SU-DHL-6 (cell line): Measurements from ENCODE around the gene PTMS.

Experiments
- H2AFZ ChIP-seq: fragments of 200-600 bp; sonication (generic); 2 replicates; pipeline ENCODE4 v1.6.1; 2014; ENCODE audit warnings: low read depth, mild to moderate bottlenecking, moderate library complexity, mixed read lengths, antibody characterized with exemption, low read length; ENCODE audit not compliant: severe bottlenecking
- H3F3A ChIP-seq: fragments of 200-600 bp; shearing (Covaris generic); 2 replicates; pipeline ENCODE4 v1.6.0; 2016; ENCODE audit warnings: antibody characterized with exemption, mild to moderate bottlenecking; ENCODE audit not compliant: insufficient read depth
- H3K27ac ChIP-seq: fragments of 200-600 bp; sonication (generic); 2 replicates; pipeline ENCODE4 v1.5.1; 2016; ENCODE audit warnings: low read depth, mild to moderate bottlenecking, low read length, moderate library complexity, mixed read lengths
- H3K27me3 ChIP-seq: fragments of 200-600 bp; sonication (generic), shearing (Covaris generic); 2 replicates; pipeline ENCODE4 v1.6.0; 2014; ENCODE audit warnings: mild to moderate bottlenecking, low read length
- H3K36me3 ChIP-seq: fragments of 200-600 bp; sonication (generic); 2 replicates; pipeline ENCODE4 v1.6.1; 2014; ENCODE audit warnings: mild to moderate bottlenecking, low read length, mixed read lengths
- H3K4me2 ChIP-seq: fragments of 300-600, 200-600 bp; shearing (Covaris generic), sonication (generic); 2 replicates; pipeline ENCODE4 v1.6.0; 2014; ENCODE audit warnings: low read length, low read depth, mild to moderate bottlenecking; ENCODE audit not compliant: poor library complexity, severe bottlenecking
- H3K4me3 ChIP-seq: fragments of 200-600 bp; sonication (generic); 2 replicates; pipeline ENCODE4 v1.5.1; 2014; ENCODE audit warnings: antibody characterized with exemption, low read length, mild to moderate bottlenecking, mixed read lengths; ENCODE audit not compliant: insufficient read depth, poor library complexity, severe bottlenecking
- H3K79me2 ChIP-seq: fragments of 200-600 bp; sonication (generic); 2 replicates; pipeline ENCODE4 v1.6.1; 2014; ENCODE audit warnings: mild to moderate bottlenecking, low read length, moderate library complexity; ENCODE audit not compliant: insufficient read depth
- H3K9ac ChIP-seq: fragments of 200-600 bp; sonication (generic); 2 replicates; pipeline ENCODE4 v1.7.0; 2014; ENCODE audit warnings: mild to moderate bottlenecking, low read length
- H3K9me2 ChIP-seq: fragments of 200-600 bp; sonication (generic); replicated peaks from 2 replicates; pipeline ENCODE4 v1.6.1; 2014; ENCODE audit warnings: low read length; ENCODE audit not compliant: insufficient read depth
- H3K9me3 ChIP-seq: fragments of 200-600 bp; sonication (generic); 2 replicates; pipeline ENCODE4 v1.6.1; 2014; ENCODE audit warnings: low read length, mixed read lengths; ENCODE audit not compliant: insufficient read depth
- H4K20me1 ChIP-seq: fragments of 200-600 bp; sonication (generic); 2 replicates; pipeline ENCODE4 v1.6.1; 2014; ENCODE audit warnings: low read depth, mild to moderate bottlenecking, antibody characterized with exemption, low read length, moderate library complexity, mixed read lengths
- EZH2phosphoT487 ChIP-seq: fragments of 200-600 bp; sonication (generic), shearing (Covaris generic); conservative IDR thresholded peaks from 2 replicates; pipeline ENCODE4 v1.6.1; 2018; ENCODE audit warnings: mild to moderate bottlenecking, antibody characterized with exemption, low read length, moderate library complexity, mixed read lengths
- TF ChIP-seq, protein P1 (sequence below): fragments of 200-600 bp; sonication (generic); IDR thresholded peaks from one replicate; pipeline ENCODE4 v1.5.1; 2017; ENCODE audit warnings: antibody characterized with exemption, mild to moderate bottlenecking, low read length, moderate library complexity; ENCODE audit not compliant: insufficient read depth, poor library complexity, severe bottlenecking

PTMS gene

DNA sequence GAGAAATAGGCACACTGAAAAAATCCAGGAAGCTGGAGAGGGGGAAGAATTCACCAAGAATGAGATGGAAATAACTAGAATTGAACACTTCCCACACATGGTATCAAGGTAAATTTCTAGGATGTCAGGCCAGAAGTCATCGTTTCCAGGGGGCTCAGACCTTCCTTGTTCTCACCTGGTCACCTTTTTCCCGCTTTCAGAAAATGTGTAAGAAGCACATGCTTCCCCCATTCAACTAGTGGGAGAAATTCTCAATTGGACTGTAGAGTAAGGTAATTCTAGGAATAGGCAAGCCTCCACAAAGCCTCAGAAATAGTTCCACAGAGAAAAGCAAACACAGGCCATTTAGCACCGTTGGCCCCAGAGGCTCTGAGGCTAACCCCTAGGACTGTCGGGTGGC lies 2.8 kb upstream of the PTMS start:
- no peaks in the 10 kb centered on the region for H3K36me3 ChIP-seq
- no peak overlapping the region for H3K4me2 ChIP-seq
- H3K4me3 ChIP-seq: no peak overlapping the region
- no peak overlapping the region for H3K27ac ChIP-seq
- no peak overlapping the region for H3K9ac ChIP-seq
- H3F3A ChIP-seq: no peaks in the 10 kb centered on the region
- no peaks in the 10 kb centered on the region for H3K79me2 ChIP-seq
- H2AFZ ChIP-seq: no peak overlapping the region
- H3K9me3 ChIP-seq: no peaks in the 10 kb centered on the region
- TF ChIP-seq EZH2phosphoT487: no peak
- TF ChIP-seq, protein P1, sequence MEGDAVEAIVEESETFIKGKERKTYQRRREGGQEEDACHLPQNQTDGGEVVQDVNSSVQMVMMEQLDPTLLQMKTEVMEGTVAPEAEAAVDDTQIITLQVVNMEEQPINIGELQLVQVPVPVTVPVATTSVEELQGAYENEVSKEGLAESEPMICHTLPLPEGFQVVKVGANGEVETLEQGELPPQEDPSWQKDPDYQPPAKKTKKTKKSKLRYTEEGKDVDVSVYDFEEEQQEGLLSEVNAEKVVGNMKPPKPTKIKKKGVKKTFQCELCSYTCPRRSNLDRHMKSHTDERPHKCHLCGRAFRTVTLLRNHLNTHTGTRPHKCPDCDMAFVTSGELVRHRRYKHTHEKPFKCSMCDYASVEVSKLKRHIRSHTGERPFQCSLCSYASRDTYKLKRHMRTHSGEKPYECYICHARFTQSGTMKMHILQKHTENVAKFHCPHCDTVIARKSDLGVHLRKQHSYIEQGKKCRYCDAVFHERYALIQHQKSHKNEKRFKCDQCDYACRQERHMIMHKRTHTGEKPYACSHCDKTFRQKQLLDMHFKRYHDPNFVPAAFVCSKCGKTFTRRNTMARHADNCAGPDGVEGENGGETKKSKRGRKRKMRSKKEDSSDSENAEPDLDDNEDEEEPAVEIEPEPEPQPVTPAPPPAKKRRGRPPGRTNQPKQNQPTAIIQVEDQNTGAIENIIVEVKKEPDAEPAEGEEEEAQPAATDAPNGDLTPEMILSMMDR: no peak
- no peaks in the 10 kb centered on the region for H4K20me1 ChIP-seq
- no peaks in the 10 kb centered on the region for H3K9me2 ChIP-seq
- no peaks in the 10 kb centered on the region for H3K27me3 ChIP-seq

DNA sequence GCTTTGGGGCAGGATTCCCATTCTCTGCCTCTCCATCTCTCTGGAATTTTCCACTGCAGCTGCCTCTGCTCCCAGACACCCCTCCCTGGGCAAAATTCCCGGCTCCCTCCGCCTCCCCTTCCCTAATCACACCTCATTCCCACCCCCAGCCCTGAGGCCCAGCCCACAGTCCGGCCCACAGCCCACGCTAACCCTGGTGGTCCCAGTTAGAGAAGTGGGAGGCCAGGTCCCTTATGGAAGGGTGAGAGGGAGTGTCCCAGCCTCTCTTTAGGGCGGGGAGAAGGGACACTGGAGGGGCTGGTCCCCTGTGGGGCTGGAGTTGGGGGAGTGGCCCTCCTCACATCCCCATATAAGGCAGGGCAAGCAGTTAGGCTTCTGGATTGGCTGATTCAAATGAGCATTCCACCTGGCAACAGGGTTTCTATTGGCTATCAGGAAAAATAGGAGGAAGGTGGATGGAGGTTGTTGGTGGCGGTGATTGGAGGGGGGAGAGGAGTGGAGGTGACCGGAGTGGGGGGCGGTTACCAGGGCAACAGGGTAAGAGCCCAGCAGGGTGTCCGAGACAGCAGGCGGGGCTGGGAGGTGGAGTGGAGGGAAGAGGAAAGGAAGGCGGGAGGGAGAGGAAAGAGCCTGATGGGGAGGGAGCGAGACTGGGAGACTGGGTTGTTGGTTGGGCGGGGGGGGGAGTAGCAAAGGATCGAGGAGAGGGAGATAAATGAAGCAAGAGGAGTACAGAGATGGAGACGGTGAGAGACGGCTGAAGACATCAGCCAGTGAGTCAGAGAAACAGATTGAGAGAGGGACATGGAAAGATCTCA lies 1.9 kb upstream of the PTMS start:
- Histone ChIP-seq H3K36me3 (no peaks in the 10 kb centered on the region), H3K4me2 (peak overlapping the region; percentile 47), H3K79me2 (no peaks in the 10 kb centered on the region), H3K9me2 (no peaks in the 10 kb centered on the region), H2AFZ (peak overlapping the region; percentile 61), H3K27ac (no peak overlapping the region), H3K9ac (peak overlapping the region; percentile 20; the same call in 1 of the 2 replicates), H3K27me3 (no peaks in the 10 kb centered on the region), H4K20me1 (no peaks in the 10 kb centered on the region), H3K9me3 (no peaks in the 10 kb centered on the region), H3K4me3 (peak overlapping the region; percentile 31), H3F3A (no peaks in the 10 kb centered on the region)
- TF ChIP-seq, protein P1: no peak
- no peak for TF ChIP-seq EZH2phosphoT487

DNA sequence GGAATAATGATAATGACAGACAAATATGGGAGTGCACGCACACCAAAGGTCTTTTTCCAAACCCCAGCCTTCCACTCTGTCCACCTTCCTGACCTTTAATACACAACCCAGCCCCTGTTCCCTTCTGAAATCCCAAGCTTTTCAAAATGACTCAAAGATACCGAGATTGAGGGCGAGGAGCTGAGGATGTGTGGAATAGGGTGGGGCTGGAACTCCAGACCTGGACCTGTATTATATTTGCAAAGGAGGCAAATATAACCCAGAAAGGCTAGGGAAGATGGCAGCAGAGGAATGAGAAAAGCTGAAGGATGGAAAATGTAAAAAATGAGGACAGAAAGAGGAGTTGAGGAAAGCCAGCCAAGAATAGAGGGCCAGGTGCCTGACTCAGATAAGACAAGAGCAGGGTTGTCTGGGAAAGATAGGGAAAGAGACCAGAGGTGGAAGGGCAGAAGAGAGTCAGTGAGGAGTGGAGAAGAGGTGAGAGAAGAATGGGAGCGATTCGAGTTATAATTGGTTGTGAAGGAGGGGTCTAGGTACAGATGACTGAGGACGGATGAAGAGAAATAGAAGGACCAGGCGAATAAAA lies 1.0 kb upstream of the PTMS start:
- Histone ChIP-seq H4K20me1 (no peaks in the 10 kb centered on the region), H3K9ac (no peak overlapping the region), H3K4me3 (no peak overlapping the region), H3K27ac (no peak overlapping the region), H3K9me3 (no peaks in the 10 kb centered on the region), H3K36me3 (no peaks in the 10 kb centered on the region), H3K4me2 (peak overlapping the region; percentile 47), H3F3A (no peaks in the 10 kb centered on the region), H3K27me3 (no peaks in the 10 kb centered on the region), H3K9me2 (no peaks in the 10 kb centered on the region), H2AFZ (no peak overlapping the region), H3K79me2 (no peaks in the 10 kb centered on the region)
- TF ChIP-seq, protein P1: no peak
